K562 (cell line): ENCODE results near the gene SLC25A51. TPM values are rescaled to one million over a fixed set of nuclear protein-coding genes. Genes with fewer than 3 reads are reported as not detected.

Experiments
- ATAC-seq: fragments of 200-7000 bp; cut with Tn5 transposase; 3 replicates; pipeline ENCODE4 v1.9.1; 2020; ENCODE audit warnings: moderate library complexity
- BruUV-seq: library from RNA; stranded (reverse); fragments of 400-500 nt; replicated peaks from 2 replicates; lab custom pipeline; 2021; lab: Mats Ljungman, UMichigan
- CTCF ChIA-PET: fragments of 300-600 bp; formaldehyde crosslinking; extraction: SDS; loops from one replicate; lab custom pipeline; 2021; ENCODE audit warnings: low intra/inter-chr PET ratio; lab: Yijun Ruan, JAX
- POLR2A ChIA-PET: fragments of 300-600, 350-650 bp; sonication (Branson Sonifier 250); formaldehyde crosslinking; extraction: SDS; loops from one replicate; lab custom pipeline; 2021; ENCODE audit warnings: antibody characterized with exemption, inconsistent platforms; lab: Yijun Ruan, JAX
- DNase-seq, 4 experiments: peaks; one replicate each; pipeline versions ENCODE4 v3.0.0 to v3.0.0-alpha.2; 2011 to 2018; ENCODE audit warnings: low spot score in 3 of 4, mixed read lengths in 3 of 4; ENCODE audit errors: extremely low read depth in 1 of 4
- FAIRE-seq: peaks from 2 replicates; lab custom pipeline; 2011; peaks lifted over from hg19 to GRCh38; lab: Jason Lieb, UNC
- H2AFZ ChIP-seq: 2 replicates; pipeline ENCODE4 v1.6.0; 2011; ENCODE audit warnings: low read depth, low read length, control low read depth, inconsistent platforms
- H3K27ac ChIP-seq: fragments of 200-600 bp; 3 replicates; pipeline ENCODE4 v1.8.0; 2011; ENCODE audit warnings: low read depth, mild to moderate bottlenecking, control low read depth, inconsistent platforms, low read length, moderate library complexity, mixed read lengths; ENCODE audit errors: extremely low read depth
- H3K27me3 ChIP-seq, 2 experiments: fragments of 300-600 bp in 1 of 2; 2 replicates in 1 of 2; 3 replicates in 1 of 2; pipeline versions ENCODE4 v1.6.0 to v1.8.0; 2011; ENCODE audit warnings: inconsistent platforms in 2 of 2, low read length in 2 of 2, mild to moderate bottlenecking in 1 of 2, mixed read lengths in 1 of 2, moderate library complexity in 1 of 2; ENCODE audit not compliant: control insufficient read depth in 2 of 2, insufficient read depth in 2 of 2
- H3K36me3 ChIP-seq: fragments of 300-600 bp; 3 replicates; pipeline ENCODE4 v1.8.0; 2011; ENCODE audit warnings: mild to moderate bottlenecking, low read length, inconsistent platforms; ENCODE audit not compliant: control insufficient read depth, insufficient read depth
- H3K4me1 ChIP-seq, 2 experiments: fragments of 200-600 bp in 1 of 2; replicated peaks in 1 of 2; 2 replicates in 1 of 2; 3 replicates in 1 of 2; pipeline versions ENCODE4 v1.5.1 to v1.8.0; 2011; ENCODE audit warnings: inconsistent platforms in 2 of 2, low read length in 2 of 2, mild to moderate bottlenecking in 1 of 2, mixed read lengths in 1 of 2, moderate library complexity in 1 of 2; ENCODE audit not compliant: control insufficient read depth in 2 of 2, insufficient read depth in 2 of 2
- H3K4me2 ChIP-seq: 2 replicates; pipeline ENCODE4 v1.6.1; 2011; ENCODE audit warnings: low read length, control low read depth, inconsistent platforms, mixed read lengths; ENCODE audit not compliant: insufficient read depth
- H3K4me3 ChIP-seq: fragments of 200-600 bp; sonication (generic), shearing (Covaris generic); 2 replicates; pipeline ENCODE4 v1.5.1; 2016; ENCODE audit warnings: control low read depth, inconsistent platforms
- H3K79me2 ChIP-seq: fragments of 200-600 bp; 3 replicates; pipeline ENCODE4 v1.8.0; 2011; ENCODE audit warnings: low read length, inconsistent platforms; ENCODE audit not compliant: control insufficient read depth, insufficient read depth
- H3K9ac ChIP-seq, 2 experiments: 2 replicates each; pipeline versions ENCODE4 v1.6.0 to v1.6.1; 2011; ENCODE audit warnings: low read depth in 2 of 2, low read length in 2 of 2, control low read depth in 1 of 2, inconsistent platforms in 1 of 2, mild to moderate bottlenecking in 1 of 2, mixed read lengths in 1 of 2; ENCODE audit not compliant: insufficient read depth in 1 of 2
- H3K9me1 ChIP-seq: one replicate; pipeline ENCODE4 v1.6.0; 2011; ENCODE audit warnings: inconsistent platforms, mild to moderate bottlenecking, low read length, moderate library complexity; ENCODE audit not compliant: control insufficient read depth, insufficient read depth
- H3K9me3 ChIP-seq: replicated peaks from 2 replicates; pipeline ENCODE4 v1.5.1; 2011; ENCODE audit warnings: low read depth, low read length, inconsistent platforms; ENCODE audit not compliant: control insufficient read depth, insufficient read depth
- H4K20me1 ChIP-seq: replicated peaks from 2 replicates; pipeline ENCODE4 v1.6.1; 2011; ENCODE audit warnings: low read length, inconsistent platforms, mixed read lengths; ENCODE audit not compliant: control insufficient read depth, insufficient read depth
- CHAMP1 ChIP-seq: fragments of 450-650 bp; IDR thresholded peaks from 2 replicates; pipeline ENCODE4 v1.6.1; 2016; ENCODE audit warnings: mild to moderate bottlenecking
- CTBP1 ChIP-seq: fragments of 450-650 bp; IDR thresholded peaks from 2 replicates; pipeline ENCODE4 v1.6.1; 2016; ENCODE audit warnings: borderline replicate concordance
- EP300 ChIP-seq: IDR thresholded peaks from 2 replicates; pipeline ENCODE4 v1.6.1; 2012; ENCODE audit warnings: low read length, improper control_type of control experiment
- FOXA3 ChIP-seq, 2 experiments: fragments of 450-650 bp in 1 of 2; sonication (generic) in 1 of 2; formaldehyde crosslinking; IDR thresholded peaks in 1 of 2; conservative IDR thresholded peaks in 1 of 2; 2 replicates each; pipeline versions ENCODE4 v1.4.0 to v1.8.0; 2020 to 2022; ENCODE audit warnings: mild to moderate bottlenecking in 2 of 2, missing genetic modification reagents in 1 of 2
- GABPA ChIP-seq: fragments of 200-800 bp; sonication (Bioruptor generic); conservative IDR thresholded peaks from 2 replicates; pipeline ENCODE4 v1.6.1; 2016; ENCODE audit warnings: low read depth, missing genetic modification characterization, missing compliant biosample characterization
- HIVEP1 ChIP-seq: fragments of 250-450 bp; sonication (Bioruptor Pico); IDR thresholded peaks from 2 replicates; pipeline ENCODE4 v1.4.0; 2020; ENCODE audit warnings: mild to moderate bottlenecking
- HMGN3 ChIP-seq: IDR thresholded peaks from 2 replicates; pipeline ENCODE4 v1.6.1; 2011; ENCODE audit warnings: borderline replicate concordance, low read depth, mild to moderate bottlenecking, mixed read lengths, low read length; ENCODE audit not compliant: insufficient read length; ENCODE audit errors: extremely low read depth
- HSF4 ChIP-seq: fragments of 250-450 bp; sonication (Bioruptor Pico); IDR thresholded peaks from 2 replicates; pipeline ENCODE4 v2.1.2; 2022; ENCODE audit warnings: mild to moderate bottlenecking, moderate library complexity, borderline replicate concordance
- KHSRP ChIP-seq: fragments of 450-650 bp; IDR thresholded peaks from 2 replicates; pipeline ENCODE4 v1.6.1; 2017
- NCOA6 ChIP-seq: fragments of 450-650 bp; IDR thresholded peaks from 2 replicates; pipeline ENCODE4 v1.6.1; 2017; ENCODE audit warnings: mild to moderate bottlenecking
- RUNX1 ChIP-seq: sonication (generic); IDR thresholded peaks from 2 replicates; pipeline ENCODE4 v1.6.1; 2016; ENCODE audit warnings: antibody characterized with exemption, low read depth
- SIX5 ChIP-seq, 2 experiments: IDR thresholded peaks; 2 replicates each; pipeline ENCODE4 v1.6.1; 2011; ENCODE audit warnings: low read length in 2 of 2, borderline replicate concordance in 1 of 2, low read depth in 1 of 2, mild to moderate bottlenecking in 1 of 2, moderate library complexity in 1 of 2; ENCODE audit not compliant: insufficient read depth in 1 of 2
- U2AF1 ChIP-seq: fragments of 200-400 bp; formaldehyde crosslinking; optimal IDR thresholded peaks from 2 replicates; pipeline ENCODE3; 2017; ENCODE audit warnings: mild to moderate bottlenecking, low read depth, low read length, moderate library complexity
- WHSC1 ChIP-seq: IDR thresholded peaks from one replicate; pipeline ENCODE4 v1.6.1; 2012; ENCODE audit warnings: low read length, control low read depth, inconsistent platforms
- ZBTB1 ChIP-seq: sonication (generic); formaldehyde crosslinking; IDR thresholded peaks from 2 replicates; pipeline ENCODE4 v1.8.1; 2023; ENCODE audit warnings: missing genetic modification reagents, low read depth, mild to moderate bottlenecking, borderline replicate concordance
- ZBTB2 ChIP-seq: fragments of 450-650 bp; IDR thresholded peaks from 2 replicates; pipeline ENCODE4 v1.6.1; 2016; ENCODE audit warnings: antibody characterized with exemption
- ZNF511 ChIP-seq: sonication (generic); formaldehyde crosslinking; IDR thresholded peaks from 2 replicates; pipeline ENCODE4 v1.8.0; 2022; ENCODE audit warnings: mild to moderate bottlenecking, missing genetic modification reagents
- WGBS: fragments of 100-300 bp; shearing (Covaris generic); methylation state at CpG from one replicate; pipeline ENCODE4 v1.1.6; 2016; ENCODE audit warnings: low coverage, mixed read lengths; ENCODE audit not compliant: insufficient coverage; ENCODE audit errors: missing lambda C conversion rate; 5-methylcytosine and 5-hydroxymethylcytosine counted together
- in situ Hi-C: fragments of 300-500 bp; cut with MboI; formaldehyde crosslinking; loops from 4 replicates; pipeline ENCODE4 v1.15.0; 2018; ENCODE audit warnings: inconsistent platforms, mixed read lengths
- intact Hi-C: fragments of 100-400 bp; cut with micrococcal nuclease; formaldehyde crosslinking; loops from 2 replicates; pipeline ENCODE4 v1.14.2; 2022
- polyA plus RNA-seq, 8 experiments: library from polyadenylated mRNA; depleted of rRNA in 4 of 8; stranded (reverse) in 5 of 8; unstranded in 3 of 8; fragments of >200 nt; fragmentation: Nextera tagmentation in 2 of 8; fragmentation: Illumina TruSeq in 1 of 8; extraction: Ambion mirVana in 2 of 8; extraction: Trizol in 1 of 8; gene quantifications; 2 replicates each; pipeline versions ENCODE4 v1.2.1 to v1.2.3, GENCODE V29; 2011 to 2014; ENCODE audit warnings: inconsistent platforms in 1 of 8, missing spikeins in 1 of 8
- total RNA-seq, 7 experiments: library from RNA; depleted of rRNA in 6 of 7; stranded (reverse); fragments of >200 nt in 6 of 7; fragmentation: Illumina TruSeq in 2 of 7; extraction: Trizol in 2 of 7; gene quantifications; 2 replicates each; pipeline versions ENCODE4 v1.2.1 to v1.2.3, GENCODE V29; 2011 to 2021; ENCODE audit warnings: low replicate concordance in 1 of 7

SLC25A51 gene
- total and polyA plus RNA-seq, 9 of the 15 experiments (the other 6 are each of a cell fraction or from before 2014, with no cell fraction given): 9.1 to 40.7 (median 24.5) TPM

DNA sequence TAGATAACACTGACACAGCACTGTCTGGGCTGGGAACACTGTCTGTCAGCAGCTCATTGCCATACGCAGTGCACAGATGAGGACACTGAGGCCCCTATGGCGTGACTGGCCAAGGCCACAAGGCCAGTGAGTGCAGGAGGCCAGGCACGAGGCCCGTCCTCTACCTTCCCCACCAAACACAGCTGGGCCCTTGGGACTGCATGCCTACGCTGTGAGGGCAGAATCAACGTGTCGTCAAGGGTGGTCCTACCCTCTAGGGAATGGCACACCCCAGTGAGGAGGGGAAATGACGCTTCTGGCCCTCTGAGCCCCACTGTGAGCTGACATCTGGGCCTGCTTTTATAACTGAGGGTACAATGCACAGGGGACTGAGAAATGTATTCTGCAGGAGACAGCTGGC is 42.1 kb upstream of the SLC25A51 start (continued):
- TF ChIP-seq ZBTB2 (no peak), EP300 (no peak), GABPA (tag) (no peak), WHSC1 (no peak), CHAMP1 (no peak)

GRCh38 chr9:37944671-37945481 is 40.9 kb upstream of the SLC25A51 start:
- peaks cover 10% of the 10 kb centered on the region for H3K9me1 ChIP-seq
- no TSS peak for BruUV-seq
- no peak overlapping the region for H3K27ac ChIP-seq
- H4K20me1 ChIP-seq: peaks cover 12% of the 10 kb centered on the region; the same call in 1 of the 2 replicates
- FAIRE-seq (no peak), ATAC-seq (no peak), DNase-seq (no peak)
- H3K27me3 ChIP-seq: no peaks in the 10 kb centered on the region
- in situ Hi-C loops: no loop called here
- WGBS: 90% methylated on average over 9 of the region's 9 CpGs
- ChIA-PET CTCF (no interaction called here), POLR2A (interaction anchor here (0.7 to 1.1 kb wide), 3 partner anchors 16 to 524 kb away, joined by 3 to 5 read pairs (median 4); no protein-coding TSS in a partner anchor)
- H3K9me3 ChIP-seq: no peaks in the 10 kb centered on the region
- H3K36me3 ChIP-seq: peaks cover 29% of the 10 kb centered on the region; the same call in 2 of the 3 replicates
- H3K4me2 ChIP-seq: no peak overlapping the region
- no peaks in the 10 kb centered on the region for H3K79me2 ChIP-seq
- intact Hi-C loops: no loop called here
- no peak overlapping the region for H2AFZ ChIP-seq
- peaks cover 0 to 7% of the 10 kb centered on the region in 2 experiments; a peak in 1 of 5 replicates for H3K4me1 ChIP-seq
- no peak overlapping the region for H3K4me3 ChIP-seq
- no peak overlapping the region for H3K9ac ChIP-seq
- TF ChIP-seq HSF4 (CRISPR knock-in tag) (no peak), ZBTB1 (no peak), HIVEP1 (CRISPR knock-in tag) (no peak), HMGN3 (no peak), FOXA3 (CRISPR knock-in tag; conservative IDR thresholded peaks at IDR 0.05 in 1 of 2, IDR thresholded peaks at IDR 0.05 in 1 of 2) (no peak), RUNX1 (no peak), NCOA6 (no peak), CTBP1 (no peak), ZNF511 (CRISPR knock-in tag) (no peak), U2AF1 (no peak), SIX5 (IDR thresholded peaks at IDR 0.05; ENCODE audit: borderline replicate concordance in 1 of 2, insufficient read depth in 1 of 2, low read depth in 1 of 2, low read length in 2 of 2) (no peak), KHSRP (no peak)
